WERI-Rb-1 (cell line): ENCODE measurements around the gene PRND.
"Not testable (repeated sequence)": the region's sequence is repeated elsewhere in the genome, so short reads cannot be mapped to it uniquely, and the experiment has no call there.

ENCODE experiments used
- DNase-seq: peaks from one replicate; pipeline ENCODE4 v3.0.0-alpha.2; 2020
- H3K27ac ChIP-seq: fragments of 250-450 bp; sonication (Bioruptor Pico); 2 replicates; pipeline ENCODE4 v1.5.1; 2020; ENCODE audit warnings: mild to moderate bottlenecking, moderate library complexity
- H3K27me3 ChIP-seq: fragments of 250-450 bp; sonication (Bioruptor Pico); 2 replicates; pipeline ENCODE4 v1.5.1; 2021; ENCODE audit warnings: mild to moderate bottlenecking, low read depth, moderate library complexity; ENCODE audit not compliant: insufficient read depth, severe bottlenecking
- H3K36me3 ChIP-seq: fragments of 250-450 bp; sonication (Bioruptor Pico); 2 replicates; pipeline ENCODE4 v1.5.1; 2020; ENCODE audit warnings: mild to moderate bottlenecking, moderate library complexity
- H3K4me3 ChIP-seq: 2 replicates; pipeline ENCODE4 v1.5.1; 2011; ENCODE audit warnings: low read depth, mild to moderate bottlenecking, control low read depth, low read length
- H3K9me3 ChIP-seq: fragments of 250-450 bp; sonication (Bioruptor Pico); 2 replicates; pipeline ENCODE4 v1.5.1; 2021; ENCODE audit warnings: mild to moderate bottlenecking, moderate library complexity; ENCODE audit not compliant: severe bottlenecking
- TF ChIP-seq, protein P1 (sequence below): IDR thresholded peaks from 2 replicates; pipeline ENCODE4 v1.5.1; 2011; ENCODE audit warnings: low read depth, mild to moderate bottlenecking, control low read depth, inconsistent platforms, low read length

The PRND gene

DNA sequence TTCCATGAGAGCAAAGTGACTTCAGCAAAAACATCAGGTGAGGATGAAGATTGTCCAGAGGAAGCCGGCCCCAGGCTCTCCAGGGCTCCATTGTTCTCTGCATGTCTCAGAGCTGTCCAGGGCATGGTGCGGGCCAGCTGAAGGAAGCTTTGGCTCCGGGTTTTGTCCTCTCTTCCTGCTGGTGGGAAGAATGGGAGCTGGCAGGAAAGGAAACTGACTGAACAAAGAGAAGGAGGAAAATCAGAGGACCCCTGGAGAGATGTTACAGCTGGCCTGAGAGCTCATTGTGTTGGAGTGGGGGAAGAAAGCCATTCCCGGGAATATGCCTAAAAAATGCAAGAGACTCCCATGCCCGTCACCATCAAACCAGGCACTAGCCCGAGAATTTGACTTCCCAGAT lies 27.1 kb downstream of the PRND start:
- no peak for DNase-seq
- no peak overlapping the region for H3K27ac ChIP-seq
- peaks cover 4% of the 10 kb centered on the region for H3K9me3 ChIP-seq
- no peak overlapping the region for H3K4me3 ChIP-seq
- TF ChIP-seq, protein P1, sequence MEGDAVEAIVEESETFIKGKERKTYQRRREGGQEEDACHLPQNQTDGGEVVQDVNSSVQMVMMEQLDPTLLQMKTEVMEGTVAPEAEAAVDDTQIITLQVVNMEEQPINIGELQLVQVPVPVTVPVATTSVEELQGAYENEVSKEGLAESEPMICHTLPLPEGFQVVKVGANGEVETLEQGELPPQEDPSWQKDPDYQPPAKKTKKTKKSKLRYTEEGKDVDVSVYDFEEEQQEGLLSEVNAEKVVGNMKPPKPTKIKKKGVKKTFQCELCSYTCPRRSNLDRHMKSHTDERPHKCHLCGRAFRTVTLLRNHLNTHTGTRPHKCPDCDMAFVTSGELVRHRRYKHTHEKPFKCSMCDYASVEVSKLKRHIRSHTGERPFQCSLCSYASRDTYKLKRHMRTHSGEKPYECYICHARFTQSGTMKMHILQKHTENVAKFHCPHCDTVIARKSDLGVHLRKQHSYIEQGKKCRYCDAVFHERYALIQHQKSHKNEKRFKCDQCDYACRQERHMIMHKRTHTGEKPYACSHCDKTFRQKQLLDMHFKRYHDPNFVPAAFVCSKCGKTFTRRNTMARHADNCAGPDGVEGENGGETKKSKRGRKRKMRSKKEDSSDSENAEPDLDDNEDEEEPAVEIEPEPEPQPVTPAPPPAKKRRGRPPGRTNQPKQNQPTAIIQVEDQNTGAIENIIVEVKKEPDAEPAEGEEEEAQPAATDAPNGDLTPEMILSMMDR, result no peak
- no peaks in the 10 kb centered on the region for H3K27me3 ChIP-seq
- no peaks in the 10 kb centered on the region for H3K36me3 ChIP-seq

DNA sequence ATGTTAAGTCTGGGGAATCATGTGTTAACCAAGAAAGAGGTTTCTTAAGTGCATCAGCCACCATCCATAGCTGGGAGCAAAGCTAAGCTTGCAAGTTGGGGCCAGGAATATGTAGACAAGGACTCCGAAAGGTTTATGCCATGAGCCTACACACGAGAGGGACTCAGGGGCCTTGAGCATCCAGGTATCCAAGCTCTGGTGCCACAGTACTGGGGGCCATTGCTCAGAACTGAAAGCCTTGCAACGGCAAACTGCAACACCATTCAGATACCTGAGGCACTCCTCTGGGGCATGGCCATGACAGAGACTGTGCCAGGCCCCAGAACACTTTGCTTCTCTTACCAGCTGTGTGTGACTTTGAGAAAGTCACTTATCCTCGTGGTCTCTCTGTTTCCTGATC lies 27.6 kb downstream of the PRND start:
- no peaks in the 10 kb centered on the region for H3K36me3 ChIP-seq
- no peak overlapping the region for H3K4me3 ChIP-seq
- peaks cover 4% of the 10 kb centered on the region for H3K9me3 ChIP-seq
- no peak for DNase-seq
- TF ChIP-seq, protein P1, result no peak
- H3K27me3 ChIP-seq, result no peaks in the 10 kb centered on the region
- no peak overlapping the region for H3K27ac ChIP-seq

DNA sequence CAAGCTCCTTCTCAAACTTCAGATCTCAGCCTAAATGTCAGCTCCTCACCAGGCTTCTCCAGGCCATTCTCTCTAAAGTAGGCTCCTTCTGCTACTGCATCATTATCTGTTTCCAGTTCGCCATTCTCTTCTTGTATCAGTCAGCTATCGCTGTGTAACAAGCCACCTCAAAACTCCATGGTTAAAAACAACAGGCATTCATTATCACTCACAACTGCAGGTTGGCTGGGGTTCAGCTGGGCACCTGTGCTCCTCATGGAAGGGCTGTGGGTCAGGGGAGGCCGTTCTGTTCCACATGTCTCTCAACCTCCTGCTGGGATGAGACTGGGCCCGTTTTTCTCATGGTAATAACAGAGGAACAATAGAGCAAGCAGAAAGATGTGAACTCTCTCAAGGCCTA lies 28.7 kb downstream of the PRND start:
- H3K9me3 ChIP-seq, result peaks cover 4% of the 10 kb centered on the region
- no peaks in the 10 kb centered on the region for H3K27me3 ChIP-seq
- no peak for DNase-seq
- H3K27ac ChIP-seq, result no peak overlapping the region
- H3K36me3 ChIP-seq, result no peaks in the 10 kb centered on the region
- TF ChIP-seq, protein P1, result no peak
- H3K4me3 ChIP-seq, result no peak overlapping the region

DNA sequence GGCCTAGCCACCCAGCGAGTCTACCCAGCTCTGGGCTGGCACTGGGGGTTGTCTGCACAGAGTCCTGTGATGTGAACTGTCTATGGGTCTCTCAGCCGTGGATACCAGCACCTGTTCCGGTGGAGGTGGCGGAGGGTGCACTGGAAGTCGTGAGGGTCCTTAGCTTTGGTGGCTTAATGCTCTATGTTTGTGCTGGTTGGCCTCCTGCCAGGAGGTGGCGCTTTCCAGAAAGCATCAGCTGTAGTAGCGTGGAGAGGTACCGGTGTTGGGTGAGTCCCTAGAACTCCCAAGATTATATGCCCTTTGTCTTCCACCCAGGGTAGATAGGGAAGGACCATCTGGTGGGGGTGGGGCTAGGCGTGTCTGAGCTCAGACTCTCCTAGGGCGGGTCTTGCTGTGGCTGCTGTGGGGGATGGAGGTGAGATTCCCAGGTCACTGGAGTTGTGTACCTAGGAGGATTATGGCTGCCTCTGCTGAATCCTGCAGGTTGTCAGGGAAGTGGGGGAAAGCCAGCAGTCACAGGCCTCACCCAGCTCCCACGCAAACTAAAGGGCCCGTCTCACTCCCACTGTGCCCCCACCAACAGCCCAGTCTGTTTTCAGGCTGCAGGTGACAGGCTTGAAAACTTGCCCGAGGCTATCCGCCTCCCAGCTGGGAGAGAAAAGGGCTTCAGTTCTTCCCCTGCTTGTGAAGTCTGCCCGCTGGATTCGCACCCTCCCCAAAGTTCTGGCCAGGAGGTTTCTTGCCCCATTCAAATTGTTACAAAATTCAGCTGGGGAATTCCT lies 37.6 kb downstream of the PRND start:
- not testable (repeated sequence) for H3K9me3 ChIP-seq, H3K36me3 ChIP-seq, H3K27me3 ChIP-seq
- peak overlapping the region; percentile 43 for H3K4me3 ChIP-seq
- TF ChIP-seq, protein P1, result peak; percentile 74
- H3K27ac ChIP-seq, result peak overlapping the region; percentile 80
- DNase-seq, result peak; percentile 98

DNA sequence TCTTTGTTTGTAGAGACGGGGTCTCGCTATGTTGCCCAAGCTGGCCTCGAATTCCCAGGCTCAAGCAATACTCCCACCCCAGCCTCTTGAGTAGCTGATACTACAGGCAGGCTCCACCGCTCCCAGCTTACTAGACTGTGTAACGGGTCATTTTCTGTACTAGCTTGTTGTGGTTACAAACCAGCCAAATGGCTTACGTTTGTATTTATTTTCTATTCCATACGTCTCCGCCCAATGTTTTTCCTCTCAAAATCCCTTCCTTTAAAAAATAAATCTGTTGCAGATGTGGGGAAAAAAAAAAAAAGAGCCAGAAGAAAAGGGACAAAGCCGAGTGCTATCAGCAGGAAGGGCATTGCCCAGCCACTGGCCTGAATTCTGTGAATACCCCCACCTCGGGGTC lies 41.6 kb downstream of the PRND start:
- no peaks in the 10 kb centered on the region for H3K9me3 ChIP-seq

More for the DNA sequence above, 41.6 kb downstream of the PRND start:
- Histone ChIP-seq H3K4me3 (no peak overlapping the region), H3K27ac (no peak overlapping the region), H3K36me3 (no peaks in the 10 kb centered on the region), H3K27me3 (no peaks in the 10 kb centered on the region)
- no peak for DNase-seq
- TF ChIP-seq, protein P1, result no peak
